GM12865 (cell line): ENCODE data around the gene APLP1.

Source experiments
- DNase-seq: peaks from one replicate; pipeline ENCODE4 v3.0.0; 2010; ENCODE audit warnings: low read depth
- H3K4me3 ChIP-seq: 2 replicates; pipeline ENCODE4 v1.5.1; 2011; ENCODE audit warnings: mild to moderate bottlenecking, low read depth, low read length, control low read depth
- CTCF ChIP-seq: IDR thresholded peaks from 2 replicates; pipeline ENCODE4 v1.5.1; 2011; ENCODE audit warnings: low read length, control low read depth, low read depth, inconsistent platforms; ENCODE audit not compliant: insufficient read depth; ENCODE audit errors: missing control alignments

APLP1 gene

GRCh38 chr19:35847911-35848310 is 20.5 kb upstream of the APLP1 start:
- TF ChIP-seq CTCF, result no peak
- DNase-seq, result no peak
- no peak overlapping the region for H3K4me3 ChIP-seq

- H3K4me3 ChIP-seq, result no peak overlapping the region
- TF ChIP-seq CTCF, result no peak
- DNase-seq, result no peak
Observed at GRCh38 chr19:35848486-35848885, 19.9 kb upstream of the APLP1 start.

GRCh38 chr19:35848919-35849505 is 19.4 kb upstream of the APLP1 start:
- no peak for TF ChIP-seq CTCF
- no peak for DNase-seq
- no peak overlapping the region for H3K4me3 ChIP-seq

- no peak for TF ChIP-seq CTCF
- no peak for DNase-seq
- H3K4me3 ChIP-seq, result no peak overlapping the region
Observed at GRCh38 chr19:35851213-35852028, 17.0 kb upstream of the APLP1 start.

- no peak within 1 kb of the TSS for H3K4me3 ChIP-seq
- TF ChIP-seq CTCF, result no peak
- no peak for DNase-seq
Observed at GRCh38 chr19:35852029-35852780, 16.2 kb upstream of the APLP1 start, which contains the start of gene NPHS1. Gene NPHS1, minus strand, starts transcription at chr19:35852504. Its CDS starts 667 bp downstream, at chr19:35851837.

- H3K4me3 ChIP-seq, result no peak overlapping the region
- no peak for DNase-seq
- TF ChIP-seq CTCF, result no peak
Observed at GRCh38 chr19:35853038-35853756, 15.2 kb upstream of the APLP1 start.
